ENCODE measurements around the gene PPP1R8.
"Not testable (repeated sequence)": the region's sequence is repeated elsewhere in the genome, so short reads cannot be mapped to it uniquely, and the experiment has no call there.

The PPP1R8 gene

GRCh38 chr1:27830621-27831440 is at the start of gene PPP1R8:
Gene PPP1R8, plus strand, starts transcription at chr1:27830782. Its CDS starts 54 bp downstream, at chr1:27830836.
- DNase-seq, result peak; percentile 93 to 98

- DNase-seq, result no peak
Measured at GRCh38 chr1:27782950-27783349, 47.6 kb upstream of the PPP1R8 start.

- DNase-seq, result no peak
Measured at GRCh38 chr1:27784700-27785099, 45.9 kb upstream of the PPP1R8 start.

- no peak for DNase-seq
Measured at GRCh38 chr1:27785781-27786455, 44.7 kb upstream of the PPP1R8 start.

GRCh38 chr1:27787895-27788294 is 42.7 kb upstream of the PPP1R8 start:
- DNase-seq, result no peak

- DNase-seq, result no peak
Measured at GRCh38 chr1:27789540-27790041, 41.0 kb upstream of the PPP1R8 start.

- not testable (repeated sequence) for DNase-seq
Measured at GRCh38 chr1:27790270-27790669, 40.3 kb upstream of the PPP1R8 start.

- DNase-seq, result no peak
Measured at GRCh38 chr1:27795601-27796000, 35.0 kb upstream of the PPP1R8 start.

- DNase-seq, result no peak
Measured at GRCh38 chr1:27804791-27805190, 25.8 kb upstream of the PPP1R8 start.

- no peak for DNase-seq
Measured at GRCh38 chr1:27806758-27807157, 23.8 kb upstream of the PPP1R8 start.

GRCh38 chr1:27807385-27807784 is 23.2 kb upstream of the PPP1R8 start:
- no peak for DNase-seq

- not testable (repeated sequence) for DNase-seq
Measured at GRCh38 chr1:27808131-27808530, 22.5 kb upstream of the PPP1R8 start.

GRCh38 chr1:27809883-27810282 is 20.7 kb upstream of the PPP1R8 start:
- DNase-seq, result no peak

- DNase-seq, result no peak
Measured at GRCh38 chr1:27811741-27812500, 18.7 kb upstream of the PPP1R8 start.

GRCh38 chr1:27816921-27817630 is 13.5 kb upstream of the PPP1R8 start:
- DNase-seq, result no peak

GRCh38 chr1:27821761-27822315 is 8.7 kb upstream of the PPP1R8 start:
- DNase-seq, result no peak

- no peak for DNase-seq
Measured at GRCh38 chr1:27823784-27824183, 6.8 kb upstream of the PPP1R8 start.

GRCh38 chr1:27824411-27824810 is 6.2 kb upstream of the PPP1R8 start:
- DNase-seq, result no peak

GRCh38 chr1:27829339-27829960 is 1.1 kb upstream of the PPP1R8 start:
- DNase-seq, result not testable (repeated sequence)

GRCh38 chr1:27831568-27832410 is 1.2 kb downstream of the PPP1R8 start:
- no peak for DNase-seq

- DNase-seq, result no peak
Measured at GRCh38 chr1:27832762-27833161, 2.2 kb downstream of the PPP1R8 start.
